GM18526 (cell line): ENCODE measurements around the gene DNAJC4.

Experiments used
- POLR2A ChIP-seq: IDR thresholded peaks from 3 replicates; pipeline ENCODE4 v1.6.1; 2011; ENCODE audit not compliant: insufficient read length; ENCODE audit errors: extremely low read depth

The DNAJC4 gene

DNA sequence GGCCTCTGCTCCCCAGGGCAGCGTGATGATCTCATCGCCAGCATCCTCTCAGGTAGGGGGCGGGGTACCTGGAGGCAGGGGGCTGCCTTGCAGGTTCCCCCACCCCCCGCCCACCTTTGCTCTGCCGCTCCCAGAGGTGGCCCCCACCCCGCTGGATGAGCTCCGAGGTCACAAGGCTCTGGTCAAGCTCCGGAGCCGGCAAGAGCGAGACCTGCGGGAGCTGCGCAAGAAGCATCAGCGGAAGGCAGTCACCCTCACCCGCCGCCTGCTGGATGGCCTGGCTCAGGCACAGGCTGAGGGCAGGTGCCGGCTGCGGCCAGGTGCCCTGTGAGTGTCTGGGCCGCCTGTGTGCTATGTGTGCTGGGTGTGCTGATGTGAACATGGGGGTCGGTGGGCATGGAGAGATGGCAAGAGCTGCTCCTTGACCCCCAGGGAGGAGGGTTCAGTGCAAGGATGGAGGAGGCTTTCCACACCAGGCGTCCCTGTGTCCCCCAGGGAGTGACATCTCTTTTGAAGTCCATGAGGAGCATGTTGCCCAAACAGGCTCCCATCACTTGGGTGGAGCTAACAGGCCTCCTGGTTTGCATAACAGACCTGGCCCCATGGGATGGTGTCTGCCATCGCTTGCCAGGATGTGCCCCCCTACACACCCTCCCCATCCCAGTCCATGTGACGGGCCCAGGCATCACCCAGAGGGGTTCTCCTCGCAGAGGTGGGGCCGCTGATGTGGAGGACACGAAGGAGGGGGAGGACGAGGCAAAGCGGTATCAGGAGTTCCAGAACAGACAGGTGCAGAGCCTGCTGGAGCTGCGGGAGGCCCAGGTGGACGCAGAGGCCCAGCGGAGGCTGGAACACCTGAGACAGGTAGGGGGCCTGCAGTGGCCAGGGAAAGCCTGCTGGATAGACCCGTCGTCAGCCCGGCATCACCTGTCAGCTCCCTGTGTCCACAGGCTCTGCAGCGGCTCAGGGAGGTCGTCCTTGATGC lies 35.1 kb downstream of the DNAJC4 start:
- TF ChIP-seq POLR2A = no peak

- TF ChIP-seq POLR2A = no peak
Observed at GRCh38 chr11:64266339-64266738, 36.0 kb downstream of the DNAJC4 start.

DNA sequence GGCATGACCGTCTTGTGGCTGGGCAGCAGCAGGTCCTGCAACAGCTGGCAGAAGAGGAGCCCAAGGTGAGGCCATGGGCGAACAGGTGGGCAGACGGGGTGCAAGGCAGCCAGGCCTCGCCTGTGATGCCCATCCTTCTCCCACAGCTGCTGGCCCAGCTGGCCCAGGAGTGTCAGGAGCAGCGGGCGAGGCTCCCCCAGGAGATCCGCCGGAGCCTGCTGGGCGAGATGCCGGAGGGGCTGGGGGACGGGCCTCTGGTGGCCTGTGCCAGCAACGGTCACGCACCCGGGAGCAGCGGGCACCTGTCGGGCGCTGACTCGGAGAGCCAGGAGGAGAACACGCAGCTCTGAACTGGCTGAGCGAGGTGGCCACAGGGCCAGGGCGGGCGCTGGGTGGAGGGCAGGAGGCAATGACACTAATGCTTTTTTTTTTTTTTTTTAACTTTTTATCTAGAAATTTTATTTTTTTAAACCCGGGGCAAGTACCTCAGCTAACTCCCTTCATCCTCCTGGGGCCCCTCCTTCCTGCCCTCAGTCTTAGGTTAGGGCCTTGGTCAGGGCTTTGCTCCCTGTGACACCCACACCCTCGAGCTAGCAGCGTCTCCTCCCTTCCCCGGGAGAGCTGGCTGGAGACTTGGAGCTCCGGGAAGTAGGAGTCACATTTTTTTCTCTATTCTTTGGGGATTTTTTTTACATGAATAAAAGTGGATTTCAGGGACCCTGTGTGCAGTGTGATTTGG lies 37.0 kb downstream of the DNAJC4 start:
- TF ChIP-seq POLR2A = no peak

DNA sequence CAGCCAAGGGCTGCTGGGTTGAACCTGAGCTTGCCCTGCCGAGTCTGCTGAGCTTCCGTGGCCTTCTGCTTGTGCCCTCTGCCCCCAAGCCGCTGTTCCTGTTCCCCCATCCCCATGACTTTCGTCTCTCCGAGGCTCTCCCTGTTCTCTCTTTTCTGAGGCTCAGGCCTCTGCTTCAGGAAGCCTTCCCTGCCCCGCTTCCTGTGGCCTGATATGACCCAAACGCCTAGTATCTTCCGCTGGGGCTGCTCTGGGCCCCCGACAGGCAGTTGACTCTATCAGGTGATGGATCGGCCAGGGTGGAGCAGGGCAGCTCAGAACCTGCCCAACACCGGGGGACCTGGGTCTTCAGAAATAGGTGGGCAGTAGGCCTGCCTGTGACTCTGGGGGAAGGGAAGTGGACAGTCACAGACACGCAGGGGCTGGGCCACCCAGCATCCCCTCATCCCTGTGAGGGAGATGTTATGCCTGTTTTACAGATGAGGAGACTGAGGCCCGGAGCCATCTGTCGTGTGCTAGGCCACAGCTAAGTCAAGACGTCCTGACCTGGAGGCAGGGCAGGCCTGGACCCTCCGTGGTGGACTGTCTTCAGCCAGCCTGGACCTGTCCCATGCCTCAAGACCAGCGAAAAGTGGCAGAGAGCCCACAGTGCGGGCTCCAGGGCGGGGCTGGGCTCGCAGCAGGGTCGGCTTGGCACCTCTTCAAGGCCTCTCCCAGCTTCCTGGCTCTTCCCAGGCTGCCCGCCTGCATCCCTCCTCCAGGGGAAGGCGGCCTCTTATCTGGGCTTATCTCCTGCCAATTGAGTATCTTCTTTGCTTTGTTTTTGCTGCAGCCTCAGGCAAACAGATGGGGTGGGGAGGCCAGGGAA lies 37.9 kb downstream of the DNAJC4 start:
- TF ChIP-seq POLR2A = no peak

DNA sequence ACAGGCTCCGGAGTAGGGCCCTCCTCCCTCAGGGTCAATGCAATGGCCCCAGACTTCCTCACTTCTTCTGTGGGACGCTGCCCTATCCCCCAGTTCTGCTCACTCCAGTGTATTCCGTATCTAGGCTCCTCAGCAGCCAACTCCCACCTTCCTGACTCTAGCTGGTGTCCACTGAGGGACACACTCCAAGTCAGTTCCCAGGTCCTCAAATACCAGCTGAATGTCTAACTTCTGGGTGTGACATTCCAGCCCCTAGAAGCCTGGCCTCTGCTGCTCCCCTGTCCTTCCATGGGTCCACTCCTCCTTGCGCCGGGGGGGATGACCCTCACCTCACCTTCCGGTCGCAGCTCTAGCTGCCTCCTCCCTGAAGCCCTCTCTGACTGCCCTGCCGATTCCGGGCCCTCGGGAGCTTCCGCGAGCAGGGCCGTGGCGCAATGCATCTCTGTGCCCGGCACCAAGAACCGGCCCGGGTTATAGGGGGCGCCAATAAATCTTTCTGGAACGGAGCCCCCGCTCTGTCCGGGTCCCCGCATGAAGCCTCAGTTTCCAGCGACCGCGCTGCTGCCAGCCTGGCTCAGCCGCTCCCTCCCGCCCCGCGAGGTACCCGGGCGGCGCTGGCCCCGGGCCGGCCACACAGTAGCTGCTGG lies 38.7 kb downstream of the DNAJC4 start:
- TF ChIP-seq POLR2A = no peak

GRCh38 chr11:64269540-64270220 lies 39.3 kb downstream of the DNAJC4 start:
- peak; percentile 67 for TF ChIP-seq POLR2A

- TF ChIP-seq POLR2A = no peak
Observed at GRCh38 chr11:64275031-64275800, 44.9 kb downstream of the DNAJC4 start.

GRCh38 chr11:64275841-64276240 lies 45.5 kb downstream of the DNAJC4 start:
- no peak for TF ChIP-seq POLR2A

DNA sequence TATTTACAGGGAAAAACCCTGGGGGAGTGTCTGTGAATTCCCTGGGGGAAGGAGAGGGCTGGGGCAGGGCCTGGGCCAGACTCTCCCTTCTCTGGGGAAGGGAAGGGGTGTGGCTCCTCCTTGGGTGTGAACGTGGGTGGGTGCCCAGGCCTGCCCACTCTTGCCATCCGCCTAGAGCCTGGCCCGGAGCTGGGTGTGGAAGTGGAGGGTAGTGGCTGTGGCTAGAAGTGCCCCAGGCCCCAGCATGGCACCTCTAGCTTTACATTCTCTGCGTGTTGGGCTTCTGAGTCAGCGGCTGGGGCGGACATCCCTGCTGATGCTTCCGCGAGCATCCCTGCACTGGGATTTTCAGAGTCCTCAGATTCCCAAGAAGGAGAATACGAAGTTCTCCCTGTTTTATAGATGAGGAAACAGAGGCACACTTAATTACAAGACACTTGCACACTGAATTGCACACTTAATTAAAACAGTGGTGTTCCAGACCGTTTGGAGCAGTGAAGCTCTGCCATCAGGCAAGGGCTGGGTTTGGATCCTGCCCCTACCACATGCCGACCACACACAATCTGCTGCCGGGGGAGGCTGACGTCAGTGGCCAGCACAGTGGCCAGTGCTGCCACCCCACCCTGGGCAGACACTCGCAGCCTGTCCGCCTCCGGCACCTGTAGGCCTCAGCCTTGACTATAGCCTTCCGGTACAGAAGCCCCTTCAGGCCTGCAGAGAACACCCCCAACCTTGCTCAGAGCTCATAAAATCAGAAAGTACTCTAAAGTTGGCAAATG lies 46.5 kb downstream of the DNAJC4 start:
- no peak for TF ChIP-seq POLR2A

DNA sequence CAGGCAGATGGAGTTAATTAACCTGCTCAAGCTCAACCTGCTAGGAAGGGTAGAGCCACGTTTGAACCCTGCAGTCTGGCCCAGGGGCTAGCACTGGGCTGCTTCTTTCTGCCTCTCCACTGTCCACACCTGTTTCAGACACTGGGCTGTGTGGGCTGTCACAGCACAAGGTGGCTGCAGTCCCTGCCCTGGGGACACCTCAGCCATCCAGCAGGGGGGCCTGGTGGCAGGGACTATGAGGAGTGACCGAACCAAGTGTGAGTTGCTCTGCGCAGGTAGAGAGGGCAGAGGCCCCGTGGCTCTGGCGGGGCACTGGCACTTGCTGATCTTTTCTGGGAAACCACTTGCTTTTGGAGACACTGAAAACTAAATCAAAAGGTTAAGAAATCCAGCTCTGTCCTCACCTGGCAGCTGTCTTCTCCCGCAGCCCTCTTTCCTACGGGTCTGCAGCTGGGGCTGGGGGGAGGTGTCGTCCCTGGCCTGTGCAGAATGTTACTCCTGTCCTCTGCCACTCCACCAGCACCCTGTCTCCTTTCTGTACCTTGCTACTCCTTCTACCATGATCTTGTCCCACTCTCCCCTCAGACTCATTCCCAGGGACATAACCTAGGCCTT lies 48.3 kb downstream of the DNAJC4 start:
- TF ChIP-seq POLR2A = no peak

DNA sequence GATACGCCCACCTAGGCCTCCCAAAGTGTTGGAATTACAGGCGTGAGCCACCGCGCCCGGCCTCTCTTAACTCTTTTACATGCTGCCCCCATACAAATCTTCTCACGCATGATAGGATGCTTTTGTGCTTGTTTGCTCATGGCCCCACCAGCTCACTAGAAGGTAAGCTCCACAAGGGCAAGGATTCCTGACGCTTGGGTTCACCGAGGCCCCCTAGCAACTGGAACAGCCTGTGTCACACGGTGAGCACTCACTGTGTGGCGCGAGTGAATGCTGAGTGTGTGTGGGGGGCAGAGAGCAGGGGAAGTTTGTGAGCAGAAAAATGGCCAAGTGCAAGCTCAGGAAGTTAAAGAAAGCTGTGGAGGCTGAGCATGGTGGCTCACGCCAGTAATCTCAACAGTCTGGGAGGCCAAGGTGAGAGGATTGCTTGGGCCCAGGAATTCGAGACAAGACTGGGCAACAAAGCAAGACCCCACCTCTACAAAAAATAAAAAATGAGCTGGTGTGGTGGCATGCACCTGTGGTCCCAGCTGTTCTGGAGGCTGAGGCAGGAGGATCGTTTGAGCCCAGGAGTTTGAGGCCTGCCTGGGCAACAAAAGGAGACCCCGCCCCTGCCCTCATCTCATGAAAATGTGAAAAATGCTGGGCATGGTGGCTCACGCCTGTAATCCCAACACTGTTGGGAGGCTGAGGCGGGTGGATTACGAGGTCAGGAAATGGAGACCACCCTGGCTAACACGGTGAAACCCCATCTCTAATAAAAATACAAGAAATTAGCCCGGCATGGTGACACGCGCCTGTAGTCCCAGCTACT lies 51.8 kb downstream of the DNAJC4 start:
- TF ChIP-seq POLR2A = no peak
